HCT116 (cell line): ENCODE results near the gene CLCN1. TPM values are rescaled to one million over a fixed set of nuclear protein-coding genes. Genes with fewer than 3 reads are reported as not detected.

ENCODE experiments used
- ATAC-seq: fragments of 200-7000 bp; cut with Tn5 transposase; 2 replicates; pipeline ENCODE4 v1.9.1; 2020; ENCODE audit warnings: mild to moderate bottlenecking, moderate library complexity
- BruUV-seq: library from RNA; stranded (reverse); fragments of 400-500 nt; replicated peaks from 2 replicates; lab custom pipeline; 2021; lab: Mats Ljungman, UMichigan
- CTCF ChIA-PET: fragments of 300-600 bp; sonication (Branson Sonifier 250); formaldehyde crosslinking; loops from one replicate; lab custom pipeline; 2021; ENCODE audit warnings: antibody characterized with exemption; lab: Charles Lee
- POLR2A ChIA-PET: fragments of 300-600, 350-600 bp; sonication (Branson Sonifier 250); formaldehyde crosslinking; loops from one replicate; lab custom pipeline; 2021; ENCODE audit warnings: antibody characterized with exemption; lab: Charles Lee
- RAD21 ChIA-PET, 2 experiments: fragments of 300-600 bp; sonication (Branson Sonifier 250); formaldehyde crosslinking; loops; one replicate each; lab custom pipeline; 2023; ENCODE audit warnings: low total read pairs in 2 of 2; ENCODE audit not compliant: uncharacterized antibody in 2 of 2, unreplicated experiment in 2 of 2, low non-redundant PET in 1 of 2; lab: Charles Lee
- DNase-seq: peaks from one replicate; pipeline ENCODE4 v3.0.0-alpha.2; 2010; ENCODE audit warnings: low read depth, low spot score
- H2AFZ ChIP-seq: fragments of 200-600 bp; shearing (Covaris generic), sonication (generic); 2 replicates; pipeline ENCODE4 v1.6.1; 2017; ENCODE audit warnings: low read depth, mixed run types, mixed read lengths, antibody characterized with exemption, low read length; ENCODE audit not compliant: poor library complexity, severe bottlenecking
- H3K27ac ChIP-seq: 2 replicates; pipeline ENCODE4 v1.5.1; 2012; ENCODE audit warnings: low read depth, low read length
- H3K27me3 ChIP-seq: fragments of 200-600 bp; sonication (generic); 2 replicates; pipeline ENCODE4 v1.6.1; 2016; ENCODE audit warnings: mixed run types, low read length, mixed read lengths; ENCODE audit not compliant: insufficient read depth
- H3K36me3 ChIP-seq, 2 experiments: fragments of 200-500 bp in 1 of 2; fragments of 200-600 bp in 1 of 2; sonication (Bioruptor generic) in 1 of 2; sonication (generic) in 1 of 2; 2 replicates each; pipeline versions ENCODE4 v1.5.1 to v1.6.1; 2014 to 2016; ENCODE audit warnings: low read length in 2 of 2, inconsistent platforms in 1 of 2, mixed read lengths in 1 of 2, mixed run types in 1 of 2; ENCODE audit not compliant: insufficient read depth in 2 of 2, control insufficient read depth in 1 of 2
- H3K4me1 ChIP-seq, 2 experiments: fragments of 200-600 bp in 1 of 2; sonication (generic) in 1 of 2; 2 replicates each; pipeline versions ENCODE4 v1.5.1 to v1.6.1; 2012 to 2017; ENCODE audit warnings: low read length in 2 of 2, inconsistent platforms in 1 of 2, mild to moderate bottlenecking in 1 of 2, mixed read lengths in 1 of 2, mixed run types in 1 of 2, moderate library complexity in 1 of 2; ENCODE audit not compliant: insufficient read depth in 2 of 2, control insufficient read depth in 1 of 2
- H3K4me2 ChIP-seq: fragments of 200-600 bp; sonication (generic); 2 replicates; pipeline ENCODE4 v1.6.1; 2017; ENCODE audit warnings: mixed run types, low read length, mixed read lengths
- H3K4me3 ChIP-seq, 2 experiments: fragments of 200-600 bp in 1 of 2; sonication (generic) in 1 of 2; replicated peaks in 1 of 2; 2 replicates each; pipeline ENCODE4 v1.5.1; 2011 to 2016; ENCODE audit warnings: low read length in 2 of 2, control low read depth in 1 of 2, low read depth in 1 of 2, mild to moderate bottlenecking in 1 of 2, mixed read lengths in 1 of 2, mixed run types in 1 of 2
- H3K79me2 ChIP-seq: fragments of 200-600 bp; sonication (generic); 2 replicates; pipeline ENCODE4 v1.6.1; 2017; ENCODE audit warnings: mild to moderate bottlenecking, mixed run types, low read length, moderate library complexity, mixed read lengths; ENCODE audit not compliant: insufficient read depth
- H3K9ac ChIP-seq: fragments of 200-600 bp; sonication (generic); 2 replicates; pipeline ENCODE4 v1.6.1; 2016; ENCODE audit warnings: low read length, mixed read lengths
- H3K9me2 ChIP-seq: fragments of 200-600 bp; sonication (generic), shearing (Covaris generic); 2 replicates; pipeline ENCODE4 v1.6.1; 2017; ENCODE audit warnings: mixed run types, mild to moderate bottlenecking, moderate library complexity; ENCODE audit not compliant: insufficient read depth
- H3K9me3 ChIP-seq, 2 experiments: fragments of 200-500 bp in 1 of 2; fragments of 200-600 bp in 1 of 2; sonication (Bioruptor generic) in 1 of 2; sonication (generic) in 1 of 2; 2 replicates each; pipeline ENCODE4 v1.6.1; 2014 to 2017; ENCODE audit warnings: low read length in 2 of 2, mixed read lengths in 2 of 2, inconsistent platforms in 1 of 2, low read depth in 1 of 2, mild to moderate bottlenecking in 1 of 2, mixed run types in 1 of 2, moderate library complexity in 1 of 2; ENCODE audit not compliant: control insufficient read depth in 1 of 2, insufficient read depth in 1 of 2
- H4K20me1 ChIP-seq: fragments of 200-600 bp; sonication (generic), shearing (Covaris generic); 2 replicates; pipeline ENCODE4 v1.6.1; 2017; ENCODE audit warnings: mixed run types, mild to moderate bottlenecking, moderate library complexity; ENCODE audit not compliant: insufficient read depth
- ATF3 ChIP-seq: IDR thresholded peaks from 2 replicates; pipeline ENCODE4 v1.6.1; 2012
- CBX3 ChIP-seq: IDR thresholded peaks from 2 replicates; pipeline ENCODE4 v1.6.1; 2012; ENCODE audit warnings: low read depth
- CEBPB ChIP-seq: IDR thresholded peaks from 2 replicates; pipeline ENCODE4 v1.6.1; 2012; ENCODE audit warnings: low read depth
- EGR1 ChIP-seq: IDR thresholded peaks from 2 replicates; pipeline ENCODE4 v1.6.1; 2012; ENCODE audit warnings: low read depth
- EZH2phosphoT487 ChIP-seq: fragments of 200-600 bp; IDR thresholded peaks from 2 replicates; pipeline ENCODE4 v1.6.1; 2018; ENCODE audit warnings: antibody characterized with exemption, borderline replicate concordance
- JUND ChIP-seq: IDR thresholded peaks from 2 replicates; pipeline ENCODE4 v1.6.1; 2012
- MAX ChIP-seq: IDR thresholded peaks from 2 replicates; pipeline ENCODE4 v1.6.1; 2012
- POLR2A ChIP-seq: IDR thresholded peaks from 2 replicates; pipeline ENCODE4 v1.7.0; 2011; ENCODE audit warnings: borderline replicate concordance; ENCODE audit not compliant: insufficient read depth, insufficient read length; ENCODE audit errors: extremely low read depth
- RAD21 ChIP-seq: IDR thresholded peaks from 2 replicates; pipeline ENCODE4 v1.6.1; 2012; ENCODE audit warnings: low read depth, mild to moderate bottlenecking
- REST ChIP-seq: IDR thresholded peaks from 2 replicates; pipeline ENCODE4 v1.6.1; 2012; ENCODE audit warnings: low read depth
- SIN3A ChIP-seq: IDR thresholded peaks from 2 replicates; pipeline ENCODE4 v1.6.1; 2012; ENCODE audit warnings: low read depth
- SP1 ChIP-seq: IDR thresholded peaks from 2 replicates; pipeline ENCODE4 v1.6.1; 2012; ENCODE audit warnings: low read depth
- SRF ChIP-seq: IDR thresholded peaks from 2 replicates; pipeline ENCODE4 v1.6.1; 2012; ENCODE audit warnings: low read depth
- YY1 ChIP-seq: IDR thresholded peaks from 2 replicates; pipeline ENCODE4 v1.6.1; 2011; ENCODE audit warnings: low read length, low read depth, moderate library complexity, mild to moderate bottlenecking; ENCODE audit not compliant: insufficient replicate concordance; ENCODE audit errors: extremely low read depth
- ZBTB33 ChIP-seq: IDR thresholded peaks from 2 replicates; pipeline ENCODE4 v1.6.1; 2011; ENCODE audit warnings: mild to moderate bottlenecking, low read length, moderate library complexity; ENCODE audit not compliant: insufficient replicate concordance; ENCODE audit errors: extremely low read depth
- ZFX ChIP-seq: fragments of 450-650 bp; IDR thresholded peaks from 2 replicates; pipeline ENCODE4 v1.6.1; 2017
- ZNF274 ChIP-seq: fragments of 200-500 bp; sonication (Bioruptor generic); IDR thresholded peaks from 2 replicates; pipeline ENCODE4 v1.6.1; 2014; ENCODE audit warnings: mild to moderate bottlenecking, low read depth, low read length, inconsistent platforms
- intact Hi-C: fragments of 100-400 bp; cut with micrococcal nuclease; formaldehyde crosslinking; loops from 2 replicates; pipeline ENCODE4 v1.10.0; 2022
- total RNA-seq: library from RNA; stranded (reverse); gene quantifications from one replicate; pipeline ENCODE4 v1.2.1, GENCODE V29; 2021; ENCODE audit not compliant: unreplicated experiment

The CLCN1 gene
- total RNA-seq, 1 experiment from 2014 or later = 0.47 TPM

GRCh38 chr7:143375298-143376034 is 59.6 kb downstream of the CLCN1 start:
- Histone ChIP-seq H3K4me2 (peak overlapping the region; percentile 19; the same call in 1 of the 2 replicates), H3K9me2 (no peaks in the 10 kb centered on the region), H3K36me3 (no peaks in the 10 kb centered on the region), H4K20me1 (no peaks in the 10 kb centered on the region), H3K27me3 (no peaks in the 10 kb centered on the region), H3K9me3 (no peaks in the 10 kb centered on the region), H3K4me1 (peaks cover 11 to 35% of the 10 kb centered on the region in 2 experiments), H3K79me2 (peaks cover 9% of the 10 kb centered on the region; the same call in 1 of the 2 replicates), H3K4me3 (no peak overlapping the region), H3K9ac (no peak overlapping the region), H3K27ac (no peak overlapping the region), H2AFZ (no peak overlapping the region)
- no TSS peak for BruUV-seq
- ChIA-PET POLR2A (no interaction called here), CTCF (interaction anchor here (0.9 kb wide), 1 partner anchor 54 kb away, joined by 3 read pairs; no protein-coding TSS in a partner anchor), RAD21 (no interaction called here)
- ATAC-seq (no peak), DNase-seq (no peak)
- intact Hi-C loops = no loop called here
- no peak for TF ChIP-seq SP1
- TF ChIP-seq SRF = no peak
- TF ChIP-seq EZH2phosphoT487 = no peak
- no peak for TF ChIP-seq MAX
- no peak for TF ChIP-seq JUND
- no peak for TF ChIP-seq YY1
- no peak for TF ChIP-seq REST
- no peak for TF ChIP-seq ZFX
- no peak for TF ChIP-seq ZNF274
- no peak for TF ChIP-seq ATF3
- TF ChIP-seq SIN3A = no peak
- TF ChIP-seq EGR1 = no peak
- TF ChIP-seq RAD21 = no peak
- no peak for TF ChIP-seq ZBTB33
- TF ChIP-seq CEBPB = no peak
- no peak for TF ChIP-seq CBX3
- no peak for TF ChIP-seq POLR2A
